K562 (cell line): ENCODE data around the gene PHF1. TPM values are rescaled to one million over a fixed set of nuclear protein-coding genes. Genes with fewer than 3 reads are reported as not detected.

Source experiments
- ARID3B ChIP-seq: fragments of 250-450 bp; sonication (Bioruptor Pico); IDR thresholded peaks from 2 replicates; pipeline ENCODE4 v1.4.0; 2020; ENCODE audit warnings: borderline replicate concordance
- CHD2 ChIP-seq: IDR thresholded peaks from 2 replicates; pipeline ENCODE4 v1.6.1; 2011; ENCODE audit warnings: low read depth, low read length
- HDAC2 ChIP-seq: fragments of 450-650 bp; IDR thresholded peaks from 2 replicates; pipeline ENCODE4 v1.6.1; 2016; ENCODE audit warnings: mild to moderate bottlenecking
- HMG20A ChIP-seq: fragments of 450-650 bp; formaldehyde crosslinking; conservative IDR thresholded peaks from 2 replicates; pipeline ENCODE4 v1.4.0; 2020; ENCODE audit warnings: mild to moderate bottlenecking, mixed read lengths
- KDM4B ChIP-seq, 2 experiments: fragments of 450-650 bp in 1 of 2; sonication (generic) in 1 of 2; IDR thresholded peaks; 2 replicates each; pipeline ENCODE4 v1.6.1; 2016 to 2017; ENCODE audit warnings: borderline replicate concordance in 2 of 2, antibody characterized with exemption in 1 of 2, low read depth in 1 of 2, mild to moderate bottlenecking in 1 of 2
- KLF13 ChIP-seq: fragments of 450-650 bp; IDR thresholded peaks from 2 replicates; pipeline ENCODE4 v1.6.1; 2016; ENCODE audit warnings: missing genetic modification characterization, low read depth, mild to moderate bottlenecking, missing compliant biosample characterization, moderate library complexity, borderline replicate concordance
- MTA2 ChIP-seq: fragments of 450-650 bp; IDR thresholded peaks from 2 replicates; pipeline ENCODE4 v1.6.1; 2016; ENCODE audit warnings: low read depth
- SAFB ChIP-seq: fragments of 200-400 bp; formaldehyde crosslinking; IDR thresholded peaks from 2 replicates; pipeline ENCODE4 v1.6.1; 2017; ENCODE audit warnings: low read depth, low read length, borderline replicate concordance
- ZBTB9 ChIP-seq: fragments of 450-650 bp; formaldehyde crosslinking; IDR thresholded peaks from 2 replicates; pipeline ENCODE4 v1.4.0; 2020; ENCODE audit warnings: mild to moderate bottlenecking, moderate library complexity
- ZKSCAN1 ChIP-seq: fragments of 150-350 bp; IDR thresholded peaks from 2 replicates; pipeline ENCODE4 v1.6.1; 2016; ENCODE audit warnings: low read depth, low read length
- polyA plus RNA-seq, 8 experiments: library from polyadenylated mRNA; depleted of rRNA in 4 of 8; stranded (reverse) in 5 of 8; unstranded in 3 of 8; fragments of >200 nt; fragmentation: Nextera tagmentation in 2 of 8; fragmentation: Illumina TruSeq in 1 of 8; extraction: Ambion mirVana in 2 of 8; extraction: Trizol in 1 of 8; gene quantifications; 2 replicates each; pipeline versions ENCODE4 v1.2.1 to v1.2.3, GENCODE V29; 2011 to 2014; ENCODE audit warnings: inconsistent platforms in 1 of 8, missing spikeins in 1 of 8
- total RNA-seq, 7 experiments: library from RNA; depleted of rRNA in 6 of 7; stranded (reverse); fragments of >200 nt in 6 of 7; fragmentation: Illumina TruSeq in 2 of 7; extraction: Trizol in 2 of 7; gene quantifications; 2 replicates each; pipeline versions ENCODE4 v1.2.1 to v1.2.3, GENCODE V29; 2011 to 2021; ENCODE audit warnings: low replicate concordance in 1 of 7
- TF ChIP-seq, protein P1 (sequence below): fragments of 450-650 bp; IDR thresholded peaks from 2 replicates; pipeline ENCODE4 v1.6.1; 2016; ENCODE audit warnings: antibody characterized with exemption
- TF ChIP-seq, protein P2 (sequence below): fragments of 200-800 bp; sonication (Bioruptor generic); IDR thresholded peaks from 2 replicates; pipeline ENCODE4 v1.6.1; 2016; ENCODE audit warnings: missing genetic modification characterization, missing compliant biosample characterization
- TF ChIP-seq, protein P3 (sequence below): fragments of 250-450 bp; sonication (Bioruptor Pico); IDR thresholded peaks from 2 replicates; pipeline ENCODE4 v1.8.0; 2021; ENCODE audit warnings: moderate library complexity, mild to moderate bottlenecking, inconsistent platforms

PHF1 gene
- total and polyA plus RNA-seq, 9 of the 15 experiments (the other 6 are each of a cell fraction or from before 2014, with no cell fraction given), result 3.7 to 64.2 (median 33.7) TPM

GRCh38 chr6:33428224-33428965 is 17.6 kb downstream of the PHF1 start (continued):
- no peak for TF ChIP-seq ZKSCAN1
- TF ChIP-seq, protein P1, sequence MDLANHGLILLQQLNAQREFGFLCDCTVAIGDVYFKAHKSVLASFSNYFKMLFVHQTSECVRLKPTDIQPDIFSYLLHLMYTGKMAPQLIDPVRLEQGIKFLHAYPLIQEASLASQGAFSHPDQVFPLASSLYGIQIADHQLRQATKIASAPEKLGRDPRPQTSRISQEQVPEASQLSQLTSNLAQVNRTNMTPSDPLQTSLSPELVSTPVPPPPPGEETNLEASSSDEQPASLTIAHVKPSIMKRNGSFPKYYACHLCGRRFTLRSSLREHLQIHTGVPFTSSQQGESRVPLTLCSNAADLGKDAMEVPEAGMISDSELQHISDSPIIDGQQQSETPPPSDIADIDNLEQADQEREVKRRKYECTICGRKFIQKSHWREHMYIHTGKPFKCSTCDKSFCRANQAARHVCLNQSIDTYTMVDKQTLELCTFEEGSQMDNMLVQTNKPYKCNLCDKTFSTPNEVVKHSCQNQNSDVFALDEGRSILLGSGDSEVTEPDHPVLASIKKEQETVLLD, result peak; percentile 43
- peak; percentile 63 for TF ChIP-seq SAFB
- peak; percentile 51; the same call in 1 of the 2 replicates for TF ChIP-seq ZBTB9 (CRISPR knock-in tag)
- TF ChIP-seq KLF13 (tag), result 0 out of 2 replicates have a peak, but pooled peaks have one; percentile 28
- TF ChIP-seq HDAC2, result peak; percentile 73; the same call in 1 of the 2 replicates
- peak; percentile 7; the same call in 1 of the 2 replicates for TF ChIP-seq MTA2
- peak; percentile 15; the same call in 1 of the 2 replicates for TF ChIP-seq CHD2
- no peak for TF ChIP-seq ARID3B (CRISPR knock-in tag)
- TF ChIP-seq, protein P2, sequence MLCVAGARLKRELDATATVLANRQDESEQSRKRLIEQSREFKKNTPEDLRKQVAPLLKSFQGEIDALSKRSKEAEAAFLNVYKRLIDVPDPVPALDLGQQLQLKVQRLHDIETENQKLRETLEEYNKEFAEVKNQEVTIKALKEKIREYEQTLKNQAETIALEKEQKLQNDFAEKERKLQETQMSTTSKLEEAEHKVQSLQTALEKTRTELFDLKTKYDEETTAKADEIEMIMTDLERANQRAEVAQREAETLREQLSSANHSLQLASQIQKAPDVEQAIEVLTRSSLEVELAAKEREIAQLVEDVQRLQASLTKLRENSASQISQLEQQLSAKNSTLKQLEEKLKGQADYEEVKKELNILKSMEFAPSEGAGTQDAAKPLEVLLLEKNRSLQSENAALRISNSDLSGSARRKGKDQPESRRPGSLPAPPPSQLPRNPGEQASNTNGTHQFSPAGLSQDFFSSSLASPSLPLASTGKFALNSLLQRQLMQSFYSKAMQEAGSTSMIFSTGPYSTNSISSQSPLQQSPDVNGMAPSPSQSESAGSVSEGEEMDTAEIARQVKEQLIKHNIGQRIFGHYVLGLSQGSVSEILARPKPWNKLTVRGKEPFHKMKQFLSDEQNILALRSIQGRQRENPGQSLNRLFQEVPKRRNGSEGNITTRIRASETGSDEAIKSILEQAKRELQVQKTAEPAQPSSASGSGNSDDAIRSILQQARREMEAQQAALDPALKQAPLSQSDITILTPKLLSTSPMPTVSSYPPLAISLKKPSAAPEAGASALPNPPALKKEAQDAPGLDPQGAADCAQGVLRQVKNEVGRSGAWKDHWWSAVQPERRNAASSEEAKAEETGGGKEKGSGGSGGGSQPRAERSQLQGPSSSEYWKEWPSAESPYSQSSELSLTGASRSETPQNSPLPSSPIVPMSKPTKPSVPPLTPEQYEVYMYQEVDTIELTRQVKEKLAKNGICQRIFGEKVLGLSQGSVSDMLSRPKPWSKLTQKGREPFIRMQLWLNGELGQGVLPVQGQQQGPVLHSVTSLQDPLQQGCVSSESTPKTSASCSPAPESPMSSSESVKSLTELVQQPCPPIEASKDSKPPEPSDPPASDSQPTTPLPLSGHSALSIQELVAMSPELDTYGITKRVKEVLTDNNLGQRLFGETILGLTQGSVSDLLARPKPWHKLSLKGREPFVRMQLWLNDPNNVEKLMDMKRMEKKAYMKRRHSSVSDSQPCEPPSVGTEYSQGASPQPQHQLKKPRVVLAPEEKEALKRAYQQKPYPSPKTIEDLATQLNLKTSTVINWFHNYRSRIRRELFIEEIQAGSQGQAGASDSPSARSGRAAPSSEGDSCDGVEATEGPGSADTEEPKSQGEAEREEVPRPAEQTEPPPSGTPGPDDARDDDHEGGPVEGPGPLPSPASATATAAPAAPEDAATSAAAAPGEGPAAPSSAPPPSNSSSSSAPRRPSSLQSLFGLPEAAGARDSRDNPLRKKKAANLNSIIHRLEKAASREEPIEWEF (CRISPR knock-in tag), result no peak
- no peak for TF ChIP-seq KDM4B (IDR thresholded peaks at IDR 0.05; ENCODE audit: borderline replicate concordance in 2 of 2, low read depth in 1 of 2)
- TF ChIP-seq, protein P3, sequence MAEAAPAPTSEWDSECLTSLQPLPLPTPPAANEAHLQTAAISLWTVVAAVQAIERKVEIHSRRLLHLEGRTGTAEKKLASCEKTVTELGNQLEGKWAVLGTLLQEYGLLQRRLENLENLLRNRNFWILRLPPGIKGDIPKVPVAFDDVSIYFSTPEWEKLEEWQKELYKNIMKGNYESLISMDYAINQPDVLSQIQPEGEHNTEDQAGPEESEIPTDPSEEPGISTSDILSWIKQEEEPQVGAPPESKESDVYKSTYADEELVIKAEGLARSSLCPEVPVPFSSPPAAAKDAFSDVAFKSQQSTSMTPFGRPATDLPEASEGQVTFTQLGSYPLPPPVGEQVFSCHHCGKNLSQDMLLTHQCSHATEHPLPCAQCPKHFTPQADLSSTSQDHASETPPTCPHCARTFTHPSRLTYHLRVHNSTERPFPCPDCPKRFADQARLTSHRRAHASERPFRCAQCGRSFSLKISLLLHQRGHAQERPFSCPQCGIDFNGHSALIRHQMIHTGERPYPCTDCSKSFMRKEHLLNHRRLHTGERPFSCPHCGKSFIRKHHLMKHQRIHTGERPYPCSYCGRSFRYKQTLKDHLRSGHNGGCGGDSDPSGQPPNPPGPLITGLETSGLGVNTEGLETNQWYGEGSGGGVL (CRISPR knock-in tag), result no peak
- no peak for TF ChIP-seq HMG20A (CRISPR knock-in tag)
